ENCODE results near the gene KDM6A. TPM values are rescaled to one million over a fixed set of nuclear protein-coding genes. Genes with fewer than 3 reads are reported as not detected.
"Not testable (repeated sequence)": the region's sequence is repeated elsewhere in the genome, so short reads cannot be mapped to it uniquely, and the experiment has no call there.

KDM6A gene
- polyA plus RNA-seq, 1 donor from 2014 or later = 25.1 TPM

GRCh38 chrX:44949125-44949524 lies 76.1 kb downstream of the KDM6A start:
- TF ChIP-seq SMC3 (conservative IDR thresholded peaks at IDR 0.05; ENCODE audit: poor library complexity) (no peak), EP300 (conservative IDR thresholded peaks at IDR 0.05; ENCODE audit: poor library complexity, severe bottlenecking) (no peak), TAF1 (IDR thresholded peaks at IDR 0.05; ENCODE audit: low read depth) (no peak), RAD21 (conservative IDR thresholded peaks at IDR 0.05) (no peak), POLR2AphosphoS5 (IDR thresholded peaks at IDR 0.05) (no peak)
- H3K27me3 ChIP-seq (ENCODE audit: insufficient read depth, low read depth, low read length) = no peaks in the 10 kb centered on the region
- H3F3A ChIP-seq (ENCODE audit: insufficient read depth, low read length, poor library complexity, severe bottlenecking) = no peaks in the 10 kb centered on the region
- no peaks in the 10 kb centered on the region for H3K9me2 ChIP-seq (ENCODE audit: insufficient read depth, low read length)
- peaks cover 13% of the 10 kb centered on the region for H3K79me2 ChIP-seq (replicated peaks; ENCODE audit: insufficient read depth, low read length)
- H4K20me1 ChIP-seq (ENCODE audit: insufficient read depth) = no peaks in the 10 kb centered on the region
- no peak overlapping the region for H3K9ac ChIP-seq (ENCODE audit: low read length)
- no peaks in the 10 kb centered on the region for H3K9me3 ChIP-seq (ENCODE audit: low read length)
- no peak overlapping the region for H3K4me3 ChIP-seq (ENCODE audit: low read length)
- no peaks in the 10 kb centered on the region for H3K36me3 ChIP-seq (ENCODE audit: insufficient read depth, low read length)
- no peak overlapping the region for H2AFZ ChIP-seq (ENCODE audit: low read depth, low read length)
- no peak overlapping the region for H3K27ac ChIP-seq (ENCODE audit: low read length)
- no peak overlapping the region for H3K4me2 ChIP-seq (ENCODE audit: low read length)

GRCh38 chrX:44950471-44951366 lies 77.7 kb downstream of the KDM6A start:
- not testable (repeated sequence) for H3K4me3 ChIP-seq (ENCODE audit: low read length); H3K9me3 ChIP-seq (ENCODE audit: low read length); H3K9ac ChIP-seq (ENCODE audit: low read length); H3K4me2 ChIP-seq (ENCODE audit: low read length); H3K27me3 ChIP-seq (ENCODE audit: insufficient read depth, low read depth, low read length); H3K36me3 ChIP-seq (ENCODE audit: insufficient read depth, low read length); H3K9me2 ChIP-seq (ENCODE audit: insufficient read depth, low read length); H4K20me1 ChIP-seq (ENCODE audit: insufficient read depth); H3K27ac ChIP-seq (ENCODE audit: low read length); H2AFZ ChIP-seq (ENCODE audit: low read depth, low read length); H3F3A ChIP-seq (ENCODE audit: insufficient read depth, low read length, poor library complexity, severe bottlenecking)
- peaks cover 16% of the 10 kb centered on the region for H3K79me2 ChIP-seq (replicated peaks; ENCODE audit: insufficient read depth, low read length)

GRCh38 chrX:44951572-44952067 lies 78.6 kb downstream of the KDM6A start:
- Histone ChIP-seq H3K27ac (ENCODE audit: low read length) (no peak overlapping the region), H2AFZ (ENCODE audit: low read depth, low read length) (no peak overlapping the region), H4K20me1 (ENCODE audit: insufficient read depth) (no peaks in the 10 kb centered on the region), H3K36me3 (ENCODE audit: insufficient read depth, low read length) (no peaks in the 10 kb centered on the region), H3K79me2 (replicated peaks; ENCODE audit: insufficient read depth, low read length) (peaks cover 16% of the 10 kb centered on the region), H3K9ac (ENCODE audit: low read length) (no peak overlapping the region), H3K4me2 (ENCODE audit: low read length) (no peak overlapping the region), H3K9me2 (ENCODE audit: insufficient read depth, low read length) (no peaks in the 10 kb centered on the region), H3F3A (ENCODE audit: insufficient read depth, low read length, poor library complexity, severe bottlenecking) (no peaks in the 10 kb centered on the region), H3K27me3 (ENCODE audit: insufficient read depth, low read depth, low read length) (no peaks in the 10 kb centered on the region), H3K4me3 (ENCODE audit: low read length) (no peak overlapping the region), H3K9me3 (ENCODE audit: low read length) (no peaks in the 10 kb centered on the region)
- TF ChIP-seq EZH2 (IDR thresholded peaks at IDR 0.05; ENCODE audit: borderline replicate concordance, insufficient read depth, low read length, poor library complexity, severe bottlenecking) (no peak), REST (IDR thresholded peaks at IDR 0.05; ENCODE audit: borderline replicate concordance) (no peak), CTCF (IDR thresholded peaks at IDR 0.05; ENCODE audit: poor library complexity, severe bottlenecking) (no peak), SMC3 (conservative IDR thresholded peaks at IDR 0.05; ENCODE audit: poor library complexity) (no peak), MXI1 (conservative IDR thresholded peaks at IDR 0.05; ENCODE audit: poor library complexity, severe bottlenecking) (no peak), EP300 (conservative IDR thresholded peaks at IDR 0.05; ENCODE audit: poor library complexity, severe bottlenecking) (no peak)

Measured in neural cell (in vitro differentiated cells).